Activated CD4-positive, alpha-beta memory T cell treated with anti-CD3 and anti-CD28 coated beads for 36 hours (primary cell): ENCODE results near the gene SNPH. TPM values are rescaled to one million over a fixed set of nuclear protein-coding genes. Genes with fewer than 3 reads are reported as not detected.

Experiments
- CTCF ChIA-PET: fragments of 350-600 bp; sonication (Branson Sonifier 250); formaldehyde crosslinking; loops from one replicate; lab custom pipeline; 2021; ENCODE audit warnings: antibody characterized with exemption, inconsistent platforms; lab: Charles Lee
- POLR2A ChIA-PET: fragments of 350-600 bp; sonication (Branson Sonifier 250); formaldehyde crosslinking; loops from one replicate; lab custom pipeline; 2021; ENCODE audit warnings: antibody characterized with exemption; lab: Charles Lee
- DNase-seq: peaks from one replicate; pipeline ENCODE4 v3.0.0-alpha.2; 2020
- H3K27ac Mint-ChIP-seq: one replicate; pipeline ENCODE4 v1.8.0; 2021; ENCODE audit warnings: mixed read lengths
- H3K27me3 Mint-ChIP-seq: one replicate; pipeline ENCODE4 v1.8.0; 2021; ENCODE audit warnings: mixed read lengths
- H3K36me3 Mint-ChIP-seq: one replicate; pipeline ENCODE4 v1.8.0; 2021; ENCODE audit warnings: mixed read lengths
- H3K4me1 Mint-ChIP-seq: one replicate; pipeline ENCODE4 v1.8.0; 2021; ENCODE audit warnings: low read depth, mixed read lengths
- H3K4me3 Mint-ChIP-seq: one replicate; pipeline ENCODE4 v1.8.0; 2021; ENCODE audit warnings: mild to moderate bottlenecking, mixed read lengths
- H3K9me3 Mint-ChIP-seq: one replicate; pipeline ENCODE4 v1.8.0; 2021; ENCODE audit warnings: mixed read lengths
- intact Hi-C: fragments of 100-400 bp; cut with micrococcal nuclease; formaldehyde crosslinking; loops from one replicate; pipeline ENCODE4 v1.15.1; 2023
- total RNA-seq, 2 experiments: library from RNA; stranded (reverse); gene quantifications; one replicate each; pipeline ENCODE4 v1.2.3, GENCODE V29; 2021

SNPH gene
- total RNA-seq, 2 experiments from 2014 or later = 3.4 to 4.3 TPM

GRCh38 chr20:1322511-1323245 is 56.6 kb downstream of the SNPH start:
- Mint-ChIP-seq H3K27ac (no peak overlapping the region), H3K4me1 (peaks cover 10% of the 10 kb centered on the region), H3K4me3 (no peak overlapping the region), H3K27me3 (no peaks in the 10 kb centered on the region), H3K36me3 (peaks cover under 1% of the 10 kb centered on the region), H3K9me3 (no peaks in the 10 kb centered on the region)
- ChIA-PET CTCF (interaction anchor here (0.6 to 2.1 kb wide), 7 partner anchors 10 to 354 kb away, joined by 3 to 15 read pairs (median 3); no protein-coding TSS in a partner anchor), POLR2A (no interaction called here)
- intact Hi-C loops = no loop called here
- no peak for DNase-seq

GRCh38 chr20:1323256-1323655 is 57.2 kb downstream of the SNPH start:
- intact Hi-C loops = no loop called here
- no peak overlapping the region for H3K4me3 Mint-ChIP-seq
- no peaks in the 10 kb centered on the region for H3K27me3 Mint-ChIP-seq
- CTCF ChIA-PET = interaction anchor here (1.7 to 2.1 kb wide), 3 partner anchors 10 to 144 kb away, joined by 6 to 15 read pairs (median 8); partner anchors contain the start of gene NSFL1C
- H3K36me3 Mint-ChIP-seq = peaks cover 2% of the 10 kb centered on the region
- peak overlapping the region; percentile 25 for H3K27ac Mint-ChIP-seq
- POLR2A ChIA-PET = no interaction called here
- no peak for DNase-seq
- no peaks in the 10 kb centered on the region for H3K9me3 Mint-ChIP-seq
- H3K4me1 Mint-ChIP-seq = peaks cover 6% of the 10 kb centered on the region

- no peak overlapping the region for H3K27ac Mint-ChIP-seq
- CTCF ChIA-PET = interaction anchor here (0.8 to 2.1 kb wide), 5 partner anchors 11 to 143 kb away, joined by 3 to 15 read pairs (median 5); partner anchors contain the start of gene NSFL1C
- intact Hi-C loops = no loop called here
- no peaks in the 10 kb centered on the region for H3K9me3 Mint-ChIP-seq
- POLR2A ChIA-PET = interaction anchor here (1.2 kb wide), 1 partner anchor 142 kb away, joined by 3 read pairs; the partner anchor contains the start of gene NSFL1C
- H3K4me1 Mint-ChIP-seq = peaks cover 12% of the 10 kb centered on the region
- H3K36me3 Mint-ChIP-seq = peaks cover 2% of the 10 kb centered on the region
- H3K27me3 Mint-ChIP-seq = no peaks in the 10 kb centered on the region
- peak; percentile 7 for DNase-seq
- H3K4me3 Mint-ChIP-seq = no peak overlapping the region
Measured at GRCh38 chr20:1323830-1324597, 57.9 kb downstream of the SNPH start.

- ChIA-PET CTCF (interaction anchor here (0.8 to 1.7 kb wide), 5 partner anchors 12 to 142 kb away, joined by 3 to 10 read pairs (median 5); partner anchors contain the start of gene NSFL1C), POLR2A (interaction anchor here (1.1 to 2.6 kb wide), 5 partner anchors 38 to 142 kb away, joined by 3 to 27 read pairs (median 7); partner anchors contain the start of gene NSFL1C)
- Mint-ChIP-seq H3K36me3 (peaks cover 5% of the 10 kb centered on the region), H3K27me3 (no peaks in the 10 kb centered on the region), H3K27ac (no peak overlapping the region), H3K4me1 (peaks cover 16% of the 10 kb centered on the region), H3K4me3 (no peak overlapping the region), H3K9me3 (no peaks in the 10 kb centered on the region)
- DNase-seq = peak; percentile 43
- intact Hi-C loops = loop anchor here (1.0 to 5.0 kb wide), 8 partner anchors 34 to 333 kb away; partner anchors contain the start of genes FKBP1A, NSFL1C and SIRPG
Measured at GRCh38 chr20:1324598-1325172, 58.6 kb downstream of the SNPH start.

- peaks cover 23% of the 10 kb centered on the region for H3K4me1 Mint-ChIP-seq
- CTCF ChIA-PET = interaction anchor here (0.7 to 1.7 kb wide), 7 partner anchors 12 to 113 kb away, joined by 3 to 10 read pairs (median 5); partner anchors contain the start of gene FKBP1A
- no peak overlapping the region for H3K4me3 Mint-ChIP-seq
- no peak overlapping the region for H3K27ac Mint-ChIP-seq
- intact Hi-C loops = loop anchor here (1.0 to 5.0 kb wide), 8 partner anchors 33 to 332 kb away; partner anchors contain the start of genes FKBP1A, NSFL1C and SIRPG
- H3K27me3 Mint-ChIP-seq = no peaks in the 10 kb centered on the region
- H3K36me3 Mint-ChIP-seq = peaks cover 7% of the 10 kb centered on the region
- H3K9me3 Mint-ChIP-seq = no peaks in the 10 kb centered on the region
- peak; percentile 99 for DNase-seq
- POLR2A ChIA-PET = interaction anchor here (0.6 to 2.6 kb wide), 10 partner anchors 32 to 141 kb away, joined by 3 to 27 read pairs (median 3); partner anchors contain the start of gene NSFL1C
Measured at GRCh38 chr20:1325173-1326030, 59.3 kb downstream of the SNPH start.

GRCh38 chr20:1326031-1326930 is 60.2 kb downstream of the SNPH start:
- H3K27ac Mint-ChIP-seq = no peak overlapping the region
- intact Hi-C loops = loop anchor here (5.0 kb wide), 2 partner anchors 301 to 331 kb away; partner anchors contain the start of gene SIRPG
- CTCF ChIA-PET = interaction anchor here (0.7 to 1.7 kb wide), 6 partner anchors 14 to 111 kb away, joined by 3 to 10 read pairs (median 6); partner anchors contain the start of gene FKBP1A
- H3K36me3 Mint-ChIP-seq = peaks cover 12% of the 10 kb centered on the region
- H3K9me3 Mint-ChIP-seq = no peaks in the 10 kb centered on the region
- POLR2A ChIA-PET = interaction anchor here (0.6 to 2.6 kb wide), 8 partner anchors 31 to 140 kb away, joined by 3 to 27 read pairs (median 4); partner anchors contain the start of gene NSFL1C
- H3K4me1 Mint-ChIP-seq = peaks cover 31% of the 10 kb centered on the region
- DNase-seq = peak; percentile 23
- H3K4me3 Mint-ChIP-seq = no peak overlapping the region
- H3K27me3 Mint-ChIP-seq = no peaks in the 10 kb centered on the region

GRCh38 chr20:1327241-1327653 is 61.2 kb downstream of the SNPH start:
- Mint-ChIP-seq H3K4me3 (peak overlapping the region; percentile 35), H3K27ac (no peak overlapping the region), H3K27me3 (no peaks in the 10 kb centered on the region), H3K4me1 (peaks cover 39% of the 10 kb centered on the region), H3K9me3 (no peaks in the 10 kb centered on the region), H3K36me3 (peaks cover 18% of the 10 kb centered on the region)
- peak; percentile 41 for DNase-seq
- intact Hi-C loops = loop anchor here (5.0 kb wide), 2 partner anchors 300 to 330 kb away; partner anchors contain the start of gene SIRPG
- POLR2A ChIA-PET = interaction anchor here (0.8 to 2.6 kb wide), 3 partner anchors 35 to 1142 kb away, joined by 3 to 12 read pairs (median 8); no protein-coding TSS in a partner anchor
- CTCF ChIA-PET = interaction anchor here (0.7 to 1.8 kb wide), 4 partner anchors 34 to 110 kb away, joined by 3 to 6 read pairs (median 4); no protein-coding TSS in a partner anchor

- ChIA-PET CTCF (interaction anchor here (0.7 to 1.8 kb wide), 4 partner anchors 33 to 109 kb away, joined by 3 to 6 read pairs (median 4); no protein-coding TSS in a partner anchor), POLR2A (interaction anchor here (0.8 to 1.3 kb wide), 3 partner anchors 49 to 1142 kb away, joined by 3 to 8 read pairs (median 3); no protein-coding TSS in a partner anchor)
- Mint-ChIP-seq H3K4me3 (no peak overlapping the region), H3K27me3 (no peaks in the 10 kb centered on the region), H3K9me3 (no peaks in the 10 kb centered on the region), H3K27ac (peak overlapping the region; percentile 34), H3K36me3 (peaks cover 24% of the 10 kb centered on the region), H3K4me1 (peaks cover 47% of the 10 kb centered on the region)
- intact Hi-C loops = loop anchor here (5.0 kb wide), 2 partner anchors 299 to 329 kb away; partner anchors contain the start of gene SIRPG
- peak; percentile 6 for DNase-seq
Measured at GRCh38 chr20:1327827-1328679, 62.0 kb downstream of the SNPH start.
